ENCODE data around the gene ASIC2.

DNA sequence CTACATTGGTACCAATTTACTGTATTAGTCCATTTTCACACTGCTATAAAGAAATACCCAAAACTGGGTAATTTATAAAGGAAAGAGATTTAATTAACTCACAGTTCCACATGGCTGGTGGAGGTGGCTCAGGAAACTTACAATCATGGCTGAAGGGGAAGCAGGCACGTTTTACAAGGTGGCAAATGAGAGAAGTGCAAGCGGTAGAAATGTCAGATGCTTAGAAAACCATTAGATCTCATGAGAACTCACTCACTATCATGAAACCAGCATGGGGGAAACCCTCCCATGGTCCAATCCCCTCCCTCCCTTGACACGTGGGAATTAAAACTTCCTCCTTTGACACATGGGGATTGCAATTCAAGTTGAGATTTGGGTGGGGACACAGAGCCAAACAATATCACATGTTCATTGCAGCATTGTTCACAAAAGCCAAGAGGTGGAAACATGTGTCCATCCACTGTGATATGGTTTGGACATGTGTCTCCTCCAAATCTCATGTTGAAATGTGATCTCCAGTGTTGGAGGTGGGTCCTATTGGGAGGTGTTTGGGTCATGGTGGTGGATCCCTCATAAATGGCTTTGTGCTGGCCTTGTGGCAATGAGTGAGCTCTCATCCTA, 304.5 kb downstream of the ASIC2 start:
- TF ChIP-seq CTCF (IDR thresholded peaks at IDR 0.05; ENCODE audit: low read depth, low read length, poor library complexity, severe bottlenecking) (no peak), EZH2phosphoT487 (IDR thresholded peaks at IDR 0.05; ENCODE audit: borderline replicate concordance, low read length) (no peak)
